Activated CD8-positive, alpha-beta memory T cell treated with anti-CD3 and anti-CD28 coated beads, Interleukin-2, amount 50 U/mL, for 48 hours (primary cell): ENCODE measurements around the gene MNAT1.
"Not testable (repeated sequence)": the region's sequence is repeated elsewhere in the genome, so short reads cannot be mapped to it uniquely, and the experiment has no call there.

Source experiments
- DNase-seq: peaks from one replicate; pipeline ENCODE4 v3.0.0-alpha.2; 2020

Gene MNAT1

GRCh38 chr14:60812987-60813386 lies 78.4 kb downstream of the MNAT1 start:
- DNase-seq = no peak

GRCh38 chr14:60815371-60815770 lies 80.8 kb downstream of the MNAT1 start:
- DNase-seq = no peak

GRCh38 chr14:60817113-60817512 lies 82.6 kb downstream of the MNAT1 start:
- DNase-seq = no peak

- DNase-seq = no peak
Measured at GRCh38 chr14:60819575-60819974, 85.0 kb downstream of the MNAT1 start.

DNA sequence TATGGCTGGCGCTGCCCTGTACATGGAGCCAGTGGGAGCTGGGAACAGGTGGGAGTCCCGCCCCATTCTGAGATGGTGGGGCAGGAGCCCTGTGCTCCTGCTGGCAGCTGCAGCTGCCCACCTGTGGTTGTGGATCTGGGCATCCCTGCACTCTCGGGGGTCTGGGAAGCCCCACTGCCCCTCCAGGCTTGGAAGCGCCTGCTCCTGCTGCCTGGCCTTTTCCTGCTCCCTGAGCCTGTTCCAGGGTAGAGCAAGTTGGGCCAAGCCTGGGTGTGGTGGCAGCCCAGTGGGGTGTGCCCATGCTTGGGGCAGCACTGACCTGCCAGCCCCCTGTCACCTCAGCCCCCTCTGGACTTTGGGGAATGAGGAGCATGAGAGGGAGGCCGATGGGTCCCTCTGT lies 104.0 kb downstream of the MNAT1 start:
- no peak for DNase-seq

DNA sequence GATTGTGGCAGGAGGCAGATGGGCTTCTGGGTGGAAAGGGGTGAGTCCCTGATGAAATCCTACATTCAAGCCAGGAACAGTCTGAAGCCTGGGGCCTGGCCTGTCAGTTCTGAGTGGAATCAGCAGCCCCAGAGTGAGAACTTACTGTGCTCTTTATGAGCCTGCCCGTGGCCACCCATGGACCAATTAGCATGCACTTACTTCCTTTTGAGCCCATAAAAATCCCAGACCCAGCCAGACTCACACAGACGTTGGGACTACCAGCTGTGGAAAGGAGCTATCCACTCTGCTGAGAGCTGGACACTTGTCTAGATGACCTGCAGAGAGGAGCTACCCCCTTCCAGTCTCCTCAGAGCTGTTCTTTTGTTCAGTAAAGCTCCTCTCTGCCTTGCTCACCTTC lies 104.5 kb downstream of the MNAT1 start:
- no peak for DNase-seq

DNA sequence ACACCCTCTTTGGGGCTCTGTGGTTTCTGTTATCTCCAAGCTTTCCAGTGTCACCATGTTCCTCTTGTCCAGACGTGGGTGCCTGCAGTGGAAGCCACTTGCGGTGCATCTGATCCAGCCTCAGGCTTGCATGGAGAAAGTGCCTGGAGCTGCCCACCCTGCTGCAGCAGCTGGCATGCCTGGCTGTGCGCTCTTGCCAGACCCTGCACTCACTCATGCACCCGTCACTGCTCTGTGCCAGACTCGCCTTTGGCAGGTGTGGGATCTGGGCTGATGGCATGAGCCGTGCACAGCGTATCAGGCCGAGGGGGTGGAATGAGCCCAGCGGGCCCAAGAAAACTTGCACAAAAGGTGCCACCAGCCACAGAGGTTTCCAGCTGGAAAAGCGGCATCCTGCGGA lies 105.1 kb downstream of the MNAT1 start:
- no peak for DNase-seq

DNA sequence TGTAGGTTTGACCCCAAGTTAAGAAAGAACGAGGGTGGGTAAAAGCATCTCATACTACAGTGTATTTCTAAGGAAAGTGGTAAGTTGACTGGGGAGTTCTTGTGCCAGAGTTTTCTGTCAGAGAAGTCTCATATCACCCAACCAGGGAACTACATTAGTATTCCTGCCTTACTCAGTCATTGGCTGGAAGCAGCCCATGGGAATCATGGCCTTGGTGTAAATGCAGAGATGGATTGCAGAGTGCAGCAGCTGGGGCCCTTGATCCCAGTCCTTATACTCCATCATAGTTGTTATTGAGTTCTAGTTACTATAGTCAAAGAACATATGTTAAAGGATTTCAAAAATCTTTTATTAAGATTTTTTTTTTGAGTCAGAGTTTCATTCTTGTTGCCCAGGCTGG lies 105.8 kb downstream of the MNAT1 start:
- no peak for DNase-seq

GRCh38 chr14:60845523-60845922 lies 111.0 kb downstream of the MNAT1 start:
- DNase-seq = no peak

- DNase-seq = no peak
Measured at GRCh38 chr14:60848066-60848465, 113.5 kb downstream of the MNAT1 start.

GRCh38 chr14:60851692-60852091 lies 117.1 kb downstream of the MNAT1 start:
- DNase-seq = not testable (repeated sequence)

- no peak for DNase-seq
Measured at GRCh38 chr14:60856111-60856510, 121.5 kb downstream of the MNAT1 start.

DNA sequence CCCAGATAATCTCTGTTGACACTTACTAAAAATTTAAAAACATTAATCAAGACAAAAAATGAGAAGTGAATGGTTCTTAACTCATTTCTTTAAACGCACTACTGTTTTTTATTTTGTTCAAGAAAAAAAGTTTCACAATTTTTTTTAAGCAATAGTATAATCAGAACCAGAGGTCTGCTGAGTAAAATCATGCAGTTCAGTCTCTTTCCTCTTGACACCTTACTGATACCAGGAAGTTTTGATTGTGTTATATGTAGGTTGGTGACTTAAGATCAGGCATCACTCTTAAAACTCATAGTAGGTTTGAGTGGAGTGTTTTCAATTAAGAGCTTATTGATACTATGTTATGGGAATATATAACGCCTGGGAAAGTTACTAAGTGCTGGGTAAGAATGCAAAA lies 125.0 kb downstream of the MNAT1 start:
- no peak for DNase-seq

- no peak for DNase-seq
Measured at GRCh38 chr14:60861545-60862140, 127.1 kb downstream of the MNAT1 start.

DNA sequence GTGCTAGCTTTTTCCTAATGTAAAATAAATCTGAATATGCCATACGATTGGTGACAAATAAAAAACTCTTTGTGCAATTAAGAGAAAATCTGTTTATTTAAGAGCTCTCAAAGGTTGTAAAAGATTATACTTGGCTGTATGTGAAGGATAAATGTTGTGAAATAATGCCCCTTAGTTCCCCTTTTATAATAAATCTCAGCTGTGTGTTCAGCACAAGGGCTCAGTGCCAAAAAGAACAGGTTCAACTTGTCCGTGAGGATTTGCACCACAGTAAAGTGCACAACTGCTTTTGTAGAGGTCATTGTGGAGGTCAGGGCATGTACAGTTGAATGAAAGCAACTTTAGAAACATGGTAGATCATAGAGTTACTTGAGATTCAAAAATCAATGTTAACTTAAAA lies 127.7 kb downstream of the MNAT1 start:
- no peak for DNase-seq

- no peak for DNase-seq
Measured at GRCh38 chr14:60863249-60863648, 128.7 kb downstream of the MNAT1 start.

GRCh38 chr14:60865378-60866127 lies 131.0 kb downstream of the MNAT1 start:
- DNase-seq = no peak

DNA sequence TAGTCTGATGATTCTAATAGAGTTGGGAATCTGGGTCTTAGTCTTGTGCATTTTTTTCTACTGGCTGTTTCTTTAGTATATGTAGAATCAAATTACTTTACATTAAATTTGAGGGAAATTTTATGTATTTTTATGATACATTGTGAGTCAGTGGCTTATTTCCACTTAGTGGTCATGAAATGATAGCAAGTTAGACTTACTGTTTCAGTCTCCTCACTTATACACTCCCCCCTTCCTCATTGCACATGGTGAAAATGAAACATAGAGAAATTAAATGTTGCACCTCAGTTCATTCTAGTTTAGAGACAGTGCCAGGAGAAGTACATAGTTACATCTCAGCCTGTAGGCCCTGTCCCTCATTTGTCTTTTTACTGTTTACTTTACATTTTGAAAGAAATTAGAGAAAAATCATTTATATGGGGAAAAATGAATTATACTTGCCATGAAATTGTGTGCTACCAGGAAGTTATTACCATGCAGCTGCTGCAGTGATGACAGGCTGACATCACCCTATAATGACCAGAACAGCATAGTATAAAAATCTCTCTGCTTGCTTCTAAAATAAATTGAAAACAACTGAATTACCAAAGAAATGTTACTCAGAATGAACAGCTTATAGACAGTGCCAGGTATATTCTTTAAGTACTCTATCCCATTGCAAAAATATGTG lies 133.1 kb downstream of the MNAT1 start:
- DNase-seq = no peak

DNA sequence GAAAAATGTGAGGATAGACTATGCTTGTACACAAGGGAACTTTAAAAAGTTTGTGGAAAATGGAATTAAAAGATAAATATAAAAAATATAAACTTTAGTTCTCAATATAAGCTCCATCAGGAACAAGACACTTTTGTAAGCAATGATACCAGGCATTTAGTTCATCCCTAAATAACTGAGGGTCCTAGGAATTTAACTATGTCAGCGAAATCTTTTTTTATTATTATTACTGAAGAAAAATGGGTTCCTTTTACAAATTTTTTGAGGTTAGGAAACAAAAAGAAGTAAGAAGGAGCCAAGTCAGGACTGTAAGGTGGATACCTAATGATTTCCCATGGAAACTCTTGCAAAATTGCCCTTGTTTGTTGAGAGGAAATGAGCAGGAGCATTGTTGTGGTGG lies 143.6 kb downstream of the MNAT1 start:
- DNase-seq = no peak

DNA sequence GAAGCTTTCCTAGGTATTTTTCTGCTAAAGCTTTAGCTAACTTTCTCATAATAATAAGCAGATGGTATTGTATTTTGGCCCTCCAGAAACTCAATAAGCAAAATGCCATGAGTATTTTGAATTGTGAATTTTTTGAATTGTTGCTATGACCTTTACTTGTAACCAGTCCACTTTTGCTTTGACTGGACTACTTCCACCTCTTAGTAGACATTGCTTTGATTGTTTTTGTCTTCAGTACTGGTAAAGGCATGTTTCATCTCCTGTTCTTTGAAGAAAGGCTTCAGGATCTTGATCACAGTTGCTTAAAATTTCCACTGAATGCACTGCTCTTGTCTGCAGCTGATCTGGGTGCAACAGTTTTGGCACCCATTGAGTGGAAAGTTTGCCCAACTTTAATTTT lies 144.0 kb downstream of the MNAT1 start:
- no peak for DNase-seq

DNA sequence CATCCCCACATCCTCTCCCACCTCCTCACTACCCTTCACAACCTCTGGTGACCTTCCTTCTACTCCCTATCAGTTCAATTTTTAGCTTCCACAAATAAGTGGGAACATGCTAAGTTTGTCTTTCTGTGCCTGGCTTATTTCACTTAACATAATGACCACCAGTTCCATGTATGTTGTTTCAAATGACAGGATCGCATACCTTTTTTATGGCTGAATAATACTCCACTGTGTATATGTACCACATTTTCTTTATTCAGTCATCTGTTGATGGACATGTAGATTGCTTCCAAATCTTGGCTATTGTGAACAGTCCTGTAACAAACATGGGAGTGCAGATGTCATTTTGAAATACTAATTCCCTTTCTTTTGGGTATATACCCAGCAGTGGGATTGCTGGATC lies 147.7 kb downstream of the MNAT1 start:
- no peak for DNase-seq

- no peak for DNase-seq
Measured at GRCh38 chr14:60884134-60884533, 149.6 kb downstream of the MNAT1 start.

- DNase-seq = not testable (repeated sequence)
Measured at GRCh38 chr14:60890636-60891035, 156.1 kb downstream of the MNAT1 start.

- no peak for DNase-seq
Measured at GRCh38 chr14:60893911-60894310, 159.3 kb downstream of the MNAT1 start.
